GM18519 (cell line): ENCODE measurements around the gene TBC1D19.
"Not testable (repeated sequence)": the region's sequence is repeated elsewhere in the genome, so short reads cannot be mapped to it uniquely, and the experiment has no call there.

Experiments used
- ATAC-seq: cut with Tn5 transposase; IDR thresholded peaks from one replicate; pipeline ENCODE4 v1.9.1; 2021; ENCODE audit warnings: mild to moderate bottlenecking, moderate library complexity; ENCODE audit not compliant: unreplicated experiment, low FRiP score

The TBC1D19 gene

DNA sequence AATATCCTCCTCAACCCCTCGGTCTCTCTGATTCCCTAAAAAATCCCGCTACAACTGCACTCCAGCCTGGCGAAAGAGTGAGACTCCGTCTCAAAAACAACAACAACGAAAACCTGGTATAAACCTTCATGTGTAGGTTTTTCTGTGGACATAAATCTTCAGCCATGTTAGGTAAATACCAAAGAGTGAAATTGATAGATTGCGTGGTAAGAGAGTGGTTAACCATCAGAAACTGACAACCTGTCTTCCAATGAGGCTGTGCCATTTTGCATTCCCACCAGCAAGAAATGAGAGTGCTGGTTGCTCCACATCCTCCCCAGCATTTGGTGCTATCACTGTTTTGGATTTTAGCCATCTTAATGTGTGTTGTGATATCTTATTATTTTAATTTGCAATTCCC lies 10.9 kb downstream of the TBC1D19 start:
- no peak for ATAC-seq

DNA sequence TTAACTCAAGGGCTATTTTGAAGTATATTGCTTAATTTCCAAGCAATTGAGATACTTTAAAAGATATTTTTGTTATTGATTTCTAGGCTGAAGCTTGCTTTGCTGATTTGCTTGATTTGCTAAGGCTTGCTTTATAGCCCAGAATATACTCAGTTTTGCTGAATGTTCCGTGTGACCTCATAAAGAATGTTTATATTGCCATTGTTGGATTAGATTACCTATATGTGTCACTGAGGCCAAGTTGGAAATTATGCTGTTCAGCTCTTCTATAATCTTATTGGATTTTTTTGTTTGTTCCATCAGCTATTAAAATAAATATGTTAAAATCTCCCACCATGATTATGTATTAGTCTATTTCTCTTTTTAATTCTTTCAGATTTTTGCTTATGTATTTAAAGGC lies 13.0 kb downstream of the TBC1D19 start:
- no peak for ATAC-seq

DNA sequence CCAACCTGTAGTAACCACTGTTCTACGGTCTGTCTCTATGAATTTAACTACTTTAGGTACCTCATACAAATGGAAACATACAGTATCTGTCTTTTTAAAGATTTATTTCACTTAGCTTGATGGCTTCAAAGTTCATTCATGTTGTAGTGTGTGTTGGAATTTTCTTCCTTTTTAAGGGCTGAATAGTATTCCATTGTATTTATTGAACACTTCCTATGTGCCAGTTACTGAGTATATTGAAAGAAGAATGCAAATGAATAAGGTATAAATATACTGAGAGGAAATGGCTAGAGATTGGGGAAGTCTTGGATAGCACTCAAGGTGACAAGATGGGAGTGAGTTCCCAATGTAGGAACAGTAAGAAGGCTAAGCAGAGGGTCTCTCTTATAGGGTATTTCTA lies 17.3 kb downstream of the TBC1D19 start:
- no peak for ATAC-seq

DNA sequence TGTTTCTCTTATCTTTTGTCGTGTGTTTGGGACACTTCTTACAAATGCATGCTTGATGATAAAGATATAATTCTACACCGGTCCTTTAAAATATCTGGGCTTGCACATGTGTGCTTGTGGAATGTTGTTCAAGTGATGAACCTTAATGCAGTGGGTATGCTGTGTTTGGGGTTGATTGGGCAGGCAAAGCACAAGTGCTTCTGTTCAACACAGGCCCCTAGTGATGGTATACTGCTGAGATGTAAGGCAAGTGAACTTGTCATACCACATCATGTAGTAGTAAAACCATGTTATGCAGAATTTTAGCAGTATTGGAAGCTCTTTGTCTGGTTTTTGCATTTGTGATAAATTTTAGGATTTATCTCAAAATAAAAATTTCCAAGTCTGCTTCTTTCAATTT lies 23.9 kb downstream of the TBC1D19 start:
- no peak for ATAC-seq

DNA sequence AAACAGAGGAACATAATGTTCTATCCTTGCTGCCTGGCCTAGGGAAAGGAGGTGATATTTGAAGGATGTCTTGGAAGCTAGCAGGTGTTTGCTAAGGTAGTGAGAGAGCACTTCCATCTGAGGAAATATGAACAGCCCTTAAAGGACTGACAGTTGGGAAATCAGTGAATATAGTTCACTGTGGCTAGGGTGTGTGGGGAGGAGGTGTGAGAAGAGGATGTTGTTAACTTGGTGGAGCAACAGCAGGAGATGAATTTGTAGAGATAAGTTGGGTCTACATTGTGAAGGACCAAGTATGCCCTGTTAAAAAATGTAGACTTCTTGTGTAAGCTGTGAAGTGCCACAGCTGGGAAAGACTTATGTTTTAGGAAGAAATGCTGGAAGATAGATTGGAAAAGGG lies 25.5 kb downstream of the TBC1D19 start:
- no peak for ATAC-seq

GRCh38 chr4:26609868-26610267 lies 26.0 kb downstream of the TBC1D19 start:
- no peak for ATAC-seq

DNA sequence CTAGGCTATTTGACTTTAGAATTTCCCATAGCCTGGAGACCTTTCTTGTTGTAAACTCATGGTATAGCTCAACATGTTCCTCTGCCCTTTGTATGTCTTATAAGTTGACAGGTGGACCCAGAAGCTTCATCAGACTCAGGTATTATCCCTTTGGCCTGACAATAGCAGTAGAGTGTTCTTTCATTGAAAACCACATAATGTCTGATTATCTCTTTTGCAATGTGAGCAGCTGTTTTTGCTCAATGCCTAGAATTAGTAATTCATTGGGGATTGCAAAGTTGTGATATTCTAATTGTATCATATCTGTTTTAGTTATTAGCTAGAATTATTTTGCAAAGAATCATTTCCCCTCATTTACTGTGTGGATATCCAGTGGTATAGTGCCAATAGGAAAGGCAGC lies 27.5 kb downstream of the TBC1D19 start:
- ATAC-seq, result no peak

DNA sequence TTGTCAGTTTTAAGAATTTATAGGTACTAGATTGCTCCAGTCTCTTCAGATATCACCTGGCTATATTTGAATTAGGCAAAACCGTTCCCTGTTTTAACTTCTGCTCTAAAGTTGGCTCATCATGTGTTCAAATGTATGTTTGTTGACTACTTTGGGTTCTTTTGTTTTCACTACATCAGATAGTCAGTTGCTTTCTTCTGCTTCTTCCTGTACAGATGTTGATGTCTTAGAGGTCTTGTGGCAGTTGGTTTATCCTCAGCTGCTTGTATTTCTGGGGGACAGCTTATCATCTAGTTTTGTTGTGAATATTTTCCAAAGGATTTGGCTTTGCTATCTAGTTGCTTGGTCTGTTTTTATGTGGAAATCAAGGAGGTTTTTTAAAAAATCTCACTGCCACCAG lies 28.0 kb downstream of the TBC1D19 start:
- no peak for ATAC-seq

- ATAC-seq, result no peak
Measured at GRCh38 chr4:26613237-26613636, 29.4 kb downstream of the TBC1D19 start.

GRCh38 chr4:26613735-26614134 lies 29.9 kb downstream of the TBC1D19 start:
- no peak for ATAC-seq

- ATAC-seq, result no peak
Measured at GRCh38 chr4:26619784-26620183, 35.9 kb downstream of the TBC1D19 start.

DNA sequence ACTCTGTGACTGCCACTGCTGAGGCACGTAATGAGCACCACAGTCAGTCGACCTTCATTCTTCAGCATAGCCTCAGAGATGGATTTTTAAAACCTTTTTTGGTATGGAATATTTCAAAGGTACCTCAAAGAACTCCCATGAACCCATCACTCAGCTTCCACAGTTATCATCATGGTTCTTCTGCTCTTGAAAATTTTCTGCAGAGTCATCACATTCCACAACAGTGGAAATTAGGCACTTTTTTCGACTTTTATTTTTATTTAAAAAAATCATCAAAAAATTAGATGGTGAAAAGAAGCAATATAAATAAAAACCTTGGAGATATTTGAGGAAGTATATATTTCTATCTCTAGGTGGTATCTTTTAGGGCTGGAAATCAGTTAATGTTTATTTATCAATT lies 37.5 kb downstream of the TBC1D19 start:
- no peak for ATAC-seq

- ATAC-seq, result no peak
Measured at GRCh38 chr4:26622913-26623312, 39.0 kb downstream of the TBC1D19 start.

- not testable (repeated sequence) for ATAC-seq
Measured at GRCh38 chr4:26626658-26627057, 42.8 kb downstream of the TBC1D19 start.

DNA sequence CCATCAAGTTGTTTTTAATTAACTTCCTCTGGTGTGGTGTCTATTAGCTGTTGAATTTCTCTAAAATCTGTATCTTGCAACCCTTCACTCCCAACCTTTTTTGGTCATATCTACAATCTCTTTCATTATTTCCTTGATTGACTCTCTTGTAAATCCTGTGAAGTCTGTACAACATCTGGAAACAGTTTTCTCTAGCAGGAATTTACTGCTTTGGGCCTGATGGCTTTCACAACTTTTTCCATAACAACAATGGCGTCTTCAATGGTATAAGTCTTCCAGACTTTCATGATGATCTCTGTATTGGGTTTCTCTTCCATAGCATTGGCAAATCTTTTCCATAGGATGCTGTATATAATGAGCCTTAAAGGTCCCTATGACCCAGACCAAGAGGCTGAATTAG lies 49.0 kb downstream of the TBC1D19 start:
- no peak for ATAC-seq

DNA sequence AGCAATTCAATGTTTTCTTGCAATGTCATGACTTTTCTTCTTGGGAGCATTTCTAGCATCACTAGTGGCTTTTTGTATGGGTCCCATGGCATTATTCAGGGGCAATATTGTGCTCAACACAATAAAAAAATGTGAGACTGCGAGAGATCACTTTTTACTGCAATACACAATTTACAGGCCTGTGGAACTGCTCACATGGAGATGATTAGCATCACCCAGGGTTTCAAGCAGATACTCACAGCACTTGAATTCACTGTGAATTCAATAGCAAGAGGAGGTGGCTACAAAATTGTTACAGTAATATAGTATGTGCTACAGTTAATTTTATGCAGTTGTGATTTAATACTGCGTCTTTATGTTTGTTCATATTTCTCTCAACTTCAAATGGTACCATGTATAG lies 50.4 kb downstream of the TBC1D19 start:
- ATAC-seq, result no peak

DNA sequence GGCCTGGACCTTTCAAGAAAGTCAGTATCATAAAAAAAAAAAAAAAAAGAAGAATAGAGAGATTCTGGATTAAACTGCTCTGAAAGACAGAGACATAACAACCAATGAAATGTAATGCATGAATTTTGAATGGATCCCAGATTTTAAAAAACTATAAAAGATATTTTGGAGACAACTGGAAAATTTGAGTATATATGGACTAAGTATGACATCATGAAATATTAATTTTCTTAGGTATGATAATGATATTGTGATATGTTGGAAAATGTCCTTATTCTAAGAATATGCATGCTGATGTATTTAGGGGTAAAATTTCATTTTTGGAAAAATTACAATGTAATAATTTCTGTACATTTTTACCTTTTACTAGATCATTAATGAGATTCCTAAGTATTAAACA lies 52.6 kb downstream of the TBC1D19 start:
- no peak for ATAC-seq

DNA sequence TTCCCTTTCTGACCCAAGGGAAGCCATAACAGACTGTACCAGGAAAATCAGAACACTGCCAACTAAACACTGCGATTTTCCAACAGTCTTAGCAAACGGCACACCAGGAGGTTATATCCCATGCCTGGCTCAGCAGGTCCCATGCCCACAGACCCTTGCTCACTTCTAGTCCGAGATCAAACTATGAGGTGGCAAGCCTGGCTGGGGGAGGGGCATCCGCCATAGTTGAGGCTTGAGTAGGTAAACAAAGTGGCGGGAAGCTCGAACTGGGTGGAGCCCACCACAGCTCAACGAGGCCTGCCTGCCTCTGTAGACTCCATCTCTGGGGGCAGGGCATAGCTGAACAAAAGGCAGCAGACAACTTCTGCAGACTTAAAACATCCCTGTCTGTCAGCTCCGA lies 56.8 kb downstream of the TBC1D19 start:
- ATAC-seq, result not testable (repeated sequence)

DNA sequence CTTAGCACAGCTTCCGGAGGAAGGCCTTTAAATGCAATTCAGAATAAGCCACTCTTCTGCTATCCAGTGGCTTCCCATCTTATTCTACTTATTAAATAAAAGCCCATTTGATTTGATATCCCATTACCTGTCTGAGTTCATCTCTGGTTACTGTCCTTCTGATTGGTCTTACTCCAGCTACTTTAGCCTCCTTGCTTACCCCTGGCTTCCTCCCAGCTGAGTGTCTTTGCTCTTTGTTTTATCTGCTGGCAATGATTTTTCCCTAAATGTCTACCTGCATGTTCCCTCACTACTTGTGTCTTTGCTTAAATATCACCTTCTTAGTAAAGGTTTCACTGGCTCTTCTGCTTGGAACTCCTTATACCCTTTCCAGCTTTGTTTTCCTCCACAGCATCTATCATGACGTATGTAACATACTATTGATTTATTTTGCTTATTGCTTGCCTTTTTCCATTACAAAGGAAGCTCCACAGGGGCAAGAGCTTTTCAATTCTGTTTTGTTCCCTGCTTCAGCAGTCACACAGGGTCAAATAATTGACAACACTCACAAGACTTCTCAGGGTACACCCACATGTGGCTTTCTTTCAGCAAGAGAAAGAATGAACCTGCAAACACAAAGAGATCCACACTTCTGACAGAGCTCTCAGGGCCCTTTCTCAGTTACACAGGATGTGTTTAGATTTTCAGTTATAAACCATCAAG lies 63.8 kb downstream of the TBC1D19 start:
- ATAC-seq, result no peak

DNA sequence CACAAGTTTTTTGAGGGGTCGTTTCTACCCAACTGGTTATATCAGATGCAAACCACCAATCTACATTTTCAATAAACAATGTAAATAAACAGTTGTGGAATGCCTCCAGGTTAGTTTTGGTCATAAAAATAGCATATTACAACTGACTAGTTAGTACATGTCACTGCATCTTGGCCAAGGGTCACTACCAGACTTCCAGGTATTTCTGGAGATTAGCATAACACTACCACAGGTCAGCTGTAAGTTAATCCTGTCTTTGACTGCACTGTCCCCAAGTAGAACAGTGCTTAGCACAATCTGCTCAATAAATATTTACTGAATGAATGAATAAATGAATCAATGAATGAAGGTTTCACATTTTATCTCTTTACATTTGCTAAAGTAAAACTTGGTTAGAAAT lies 64.4 kb downstream of the TBC1D19 start:
- no peak for ATAC-seq

DNA sequence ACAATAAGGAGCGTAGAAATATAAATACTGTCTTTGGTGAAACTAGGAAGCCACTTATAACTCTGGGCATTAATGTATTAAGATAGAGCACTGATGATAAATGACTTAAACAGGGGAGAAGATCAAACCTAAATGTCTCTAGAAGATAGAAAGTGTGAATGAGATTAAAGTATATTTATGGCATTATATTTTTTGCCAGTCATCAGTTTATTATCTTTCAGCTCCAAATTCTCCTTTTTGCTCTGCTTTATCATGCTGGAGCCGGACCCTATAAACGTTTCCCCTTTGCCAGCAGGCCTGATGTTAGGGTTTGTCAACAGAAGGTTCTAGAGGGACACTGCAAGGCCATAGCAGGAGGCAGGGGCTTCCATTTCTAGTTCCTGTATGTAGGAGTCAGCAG lies 76.4 kb downstream of the TBC1D19 start:
- ATAC-seq, result no peak

GRCh38 chr4:26663888-26664287 lies 80.0 kb downstream of the TBC1D19 start:
- ATAC-seq, result no peak
